CD8-positive, alpha-beta memory T cell (primary cell): Measurements from ENCODE around the gene SLC26A11. TPM values are rescaled to one million over a fixed set of nuclear protein-coding genes. Genes with fewer than 3 reads are reported as not detected.

Source experiments
- CTCF ChIA-PET: fragments of 350-600 bp; sonication (Branson Sonifier 250); formaldehyde crosslinking; loops from one replicate; lab custom pipeline; 2021; ENCODE audit warnings: antibody characterized with exemption; lab: Charles Lee
- POLR2A ChIA-PET: fragments of 350-600 bp; sonication (Branson Sonifier 250); formaldehyde crosslinking; loops from one replicate; lab custom pipeline; 2021; ENCODE audit warnings: antibody characterized with exemption; lab: Charles Lee
- DNase-seq, 5 donors: peaks; one replicate each; pipeline versions ENCODE4 v3.0.0 to v3.0.0-alpha.2; 2020 to 2022; ENCODE audit warnings: mixed read lengths in 1 of 5
- H3K27ac ChIP-seq: one replicate; pipeline ENCODE4 v1.7.0; 2013; ENCODE audit warnings: low read depth, mild to moderate bottlenecking, low read length, moderate library complexity
- H3K27me3 ChIP-seq: 2 replicates; pipeline ENCODE4 v1.7.0; 2013; ENCODE audit warnings: low read length, mild to moderate bottlenecking; ENCODE audit not compliant: insufficient read depth, poor library complexity, severe bottlenecking
- H3K36me3 ChIP-seq: 2 replicates; pipeline ENCODE4 v1.7.0; 2013; ENCODE audit warnings: mild to moderate bottlenecking, low read length, moderate library complexity; ENCODE audit not compliant: insufficient read depth
- H3K4me1 ChIP-seq: 2 replicates; pipeline ENCODE4 v1.7.0; 2013; ENCODE audit warnings: mild to moderate bottlenecking, low read length, moderate library complexity; ENCODE audit not compliant: insufficient read depth
- H3K4me3 ChIP-seq: 2 replicates; pipeline ENCODE4 v1.7.0; 2013; ENCODE audit warnings: mild to moderate bottlenecking, low read length
- H3K9me3 ChIP-seq: 2 replicates; pipeline ENCODE4 v1.7.0; 2013; ENCODE audit warnings: mild to moderate bottlenecking, low read length
- H3K27ac Mint-ChIP-seq, 8 donors: one replicate each; pipeline ENCODE4 v1.8.0; 2020 to 2021; ENCODE audit warnings: mixed read lengths in 8 of 8, mild to moderate bottlenecking in 6 of 8, inconsistent platforms in 3 of 8, moderate library complexity in 3 of 8
- H3K27me3 Mint-ChIP-seq, 2 donors: one replicate each; pipeline ENCODE4 v1.8.0; 2020 to 2021; ENCODE audit warnings: mixed read lengths in 2 of 2, mild to moderate bottlenecking in 1 of 2, moderate library complexity in 1 of 2
- H3K36me3 Mint-ChIP-seq, 3 donors: one replicate each; pipeline ENCODE4 v1.8.0; 2020 to 2021; ENCODE audit warnings: mixed read lengths in 3 of 3, inconsistent platforms in 1 of 3, mild to moderate bottlenecking in 1 of 3
- H3K4me1 Mint-ChIP-seq, 3 donors: one replicate each; pipeline ENCODE4 v1.8.0; 2020 to 2021; ENCODE audit warnings: mixed read lengths in 3 of 3, inconsistent platforms in 1 of 3, mild to moderate bottlenecking in 1 of 3
- H3K4me3 Mint-ChIP-seq, 7 donors: one replicate each; pipeline ENCODE4 v1.8.0; 2020 to 2021; ENCODE audit warnings: mixed read lengths in 7 of 7, mild to moderate bottlenecking in 6 of 7, moderate library complexity in 4 of 7, inconsistent platforms in 2 of 7
- H3K9me3 Mint-ChIP-seq, 5 donors: one replicate each; pipeline ENCODE4 v1.8.0; 2020 to 2022; ENCODE audit warnings: mixed read lengths in 5 of 5, mild to moderate bottlenecking in 3 of 5, moderate library complexity in 2 of 5, inconsistent platforms in 1 of 5
- polyA plus RNA-seq: library from polyadenylated mRNA; unstranded; fragments of 300-500 nt; fragmentation: Illumina TruSeq; gene quantifications from one replicate; pipeline ENCODE4 v1.2.3, GENCODE V29; 2021
- total RNA-seq, 2 experiments: library from RNA; stranded (reverse); gene quantifications; one replicate each; pipeline ENCODE4 v1.2.3, GENCODE V29; 2021

SLC26A11 gene
- total and polyA plus RNA-seq, 3 experiments from 2014 or later: 7.0 to 19.6 (median 18.1) TPM

- ChIA-PET POLR2A (no interaction called here), CTCF (no interaction called here)
- Mint-ChIP-seq H3K4me1 (no peaks in the 10 kb centered on the region), H3K27me3 (peaks cover 10 to 29% of the 10 kb centered on the region in 2 donors), H3K36me3 (no peaks in the 10 kb centered on the region), H3K4me3 (no peak overlapping the region), H3K9me3 (no peaks in the 10 kb centered on the region), H3K27ac (no peak overlapping the region)
- no peaks in the 10 kb centered on the region for H3K9me3 ChIP-seq
- no peak overlapping the region for H3K27ac ChIP-seq
- no peaks in the 10 kb centered on the region for H3K27me3 ChIP-seq
- DNase-seq: no peak
- H3K36me3 ChIP-seq: no peaks in the 10 kb centered on the region
- no peaks in the 10 kb centered on the region for H3K4me1 ChIP-seq
- H3K4me3 ChIP-seq: no peak overlapping the region
Observed at GRCh38 chr17:80190716-80191115, 29.5 kb upstream of the SLC26A11 start.

- ChIA-PET CTCF (interaction anchor here (1.8 kb wide), 1 partner anchor 147 kb away, joined by 4 read pairs; no protein-coding TSS in a partner anchor), POLR2A (no interaction called here)
- Histone ChIP-seq H3K36me3 (no peaks in the 10 kb centered on the region), H3K4me1 (no peaks in the 10 kb centered on the region), H3K9me3 (no peaks in the 10 kb centered on the region), H3K27me3 (no peaks in the 10 kb centered on the region), H3K4me3 (no peak overlapping the region), H3K27ac (no peak overlapping the region)
- Mint-ChIP-seq H3K4me1 (peaks cover 0 to 2% (median 0%) of the 10 kb centered on the region in 3 donors), H3K27ac (no peak overlapping the region), H3K36me3 (no peaks in the 10 kb centered on the region), H3K9me3 (no peaks in the 10 kb centered on the region), H3K27me3 (peaks cover 10 to 24% of the 10 kb centered on the region in 2 donors), H3K4me3 (no peak overlapping the region)
- no peak for DNase-seq
Observed at GRCh38 chr17:80191192-80191591, 29.0 kb upstream of the SLC26A11 start.

- Histone ChIP-seq H3K36me3 (no peaks in the 10 kb centered on the region), H3K9me3 (no peaks in the 10 kb centered on the region), H3K27me3 (no peaks in the 10 kb centered on the region), H3K4me3 (no peak overlapping the region), H3K27ac (no peak overlapping the region), H3K4me1 (no peaks in the 10 kb centered on the region)
- Mint-ChIP-seq H3K4me1 (peaks cover 0 to 2% (median 0%) of the 10 kb centered on the region in 3 donors), H3K36me3 (no peaks in the 10 kb centered on the region), H3K27me3 (peaks cover 10 to 20% of the 10 kb centered on the region in 2 donors), H3K4me3 (no peak overlapping the region), H3K27ac (no peak overlapping the region), H3K9me3 (no peaks in the 10 kb centered on the region)
- POLR2A ChIA-PET: no interaction called here
- DNase-seq: no peak
- CTCF ChIA-PET: interaction anchor here (1.8 kb wide), 1 partner anchor 146 kb away, joined by 4 read pairs; no protein-coding TSS in a partner anchor
Observed at GRCh38 chr17:80191865-80192661, 28.2 kb upstream of the SLC26A11 start.

GRCh38 chr17:80195141-80195540 lies 25.1 kb upstream of the SLC26A11 start:
- peaks cover 8 to 10% of the 10 kb centered on the region in 2 donors for H3K27me3 Mint-ChIP-seq
- peaks cover 0 to 2% (median 0%) of the 10 kb centered on the region in 3 donors for H3K4me1 Mint-ChIP-seq
- no peak overlapping the region for H3K27ac Mint-ChIP-seq
- H3K9me3 Mint-ChIP-seq: no peaks in the 10 kb centered on the region
- Histone ChIP-seq H3K27ac (no peak overlapping the region), H3K9me3 (no peaks in the 10 kb centered on the region), H3K4me1 (no peaks in the 10 kb centered on the region), H3K36me3 (no peaks in the 10 kb centered on the region), H3K4me3 (no peak overlapping the region), H3K27me3 (no peaks in the 10 kb centered on the region)
- DNase-seq: no peak
- no peak overlapping the region for H3K4me3 Mint-ChIP-seq
- H3K36me3 Mint-ChIP-seq: no peaks in the 10 kb centered on the region
- CTCF ChIA-PET: interaction anchor here (0.7 to 2.8 kb wide), 18 partner anchors 10 to 190 kb away, joined by 3 to 22 read pairs (median 4); partner anchors contain the start of genes GAA and SGSH
- POLR2A ChIA-PET: interaction anchor here (0.6 to 1.1 kb wide), 3 partner anchors 24 to 200 kb away, joined by 3 to 5 read pairs (median 3); no protein-coding TSS in a partner anchor

- H3K36me3 Mint-ChIP-seq: no peaks in the 10 kb centered on the region
- Histone ChIP-seq H3K4me3 (no peak overlapping the region), H3K4me1 (no peaks in the 10 kb centered on the region), H3K9me3 (no peaks in the 10 kb centered on the region), H3K27ac (no peak overlapping the region), H3K36me3 (no peaks in the 10 kb centered on the region), H3K27me3 (no peaks in the 10 kb centered on the region)
- H3K4me3 Mint-ChIP-seq: no peak overlapping the region
- H3K4me1 Mint-ChIP-seq: peaks cover 0 to 2% (median 0%) of the 10 kb centered on the region in 3 donors
- no peaks in the 10 kb centered on the region for H3K9me3 Mint-ChIP-seq
- H3K27ac Mint-ChIP-seq: peak overlapping the region in 2 of 8 donors; percentile 17 to 38
- peaks cover 8 to 9% of the 10 kb centered on the region in 2 donors for H3K27me3 Mint-ChIP-seq
- CTCF ChIA-PET: interaction anchor here (0.6 to 2.8 kb wide), 27 partner anchors 10 to 199 kb away, joined by 3 to 22 read pairs (median 4); partner anchors contain the start of genes GAA, SGSH and SLC26A11
- DNase-seq: peak; percentile 44 to 75 (median 56)
- POLR2A ChIA-PET: interaction anchor here (0.6 to 1.1 kb wide), 4 partner anchors 23 to 219 kb away, joined by 3 to 5 read pairs (median 3); no protein-coding TSS in a partner anchor
Observed at GRCh38 chr17:80195671-80196529, 24.3 kb upstream of the SLC26A11 start.

- CTCF ChIA-PET: interaction anchor here (0.9 to 2.8 kb wide), 11 partner anchors 9 to 198 kb away, joined by 3 to 22 read pairs (median 4); partner anchors contain the start of genes SGSH and SLC26A11
- peaks cover 0 to 2% (median 0%) of the 10 kb centered on the region in 3 donors for H3K4me1 Mint-ChIP-seq
- H3K27ac Mint-ChIP-seq: peak overlapping the region in 1 of 8 donors; percentile 63
- no peaks in the 10 kb centered on the region for H3K36me3 Mint-ChIP-seq
- no peak overlapping the region for H3K4me3 Mint-ChIP-seq
- POLR2A ChIA-PET: no interaction called here
- H3K27ac ChIP-seq: no peak overlapping the region
- DNase-seq: no peak
- no peaks in the 10 kb centered on the region for H3K36me3 ChIP-seq
- H3K4me3 ChIP-seq: no peak overlapping the region
- H3K9me3 Mint-ChIP-seq: no peaks in the 10 kb centered on the region
- H3K27me3 ChIP-seq: no peaks in the 10 kb centered on the region
- no peaks in the 10 kb centered on the region for H3K4me1 ChIP-seq
- no peaks in the 10 kb centered on the region for H3K9me3 ChIP-seq
- H3K27me3 Mint-ChIP-seq: peaks cover 5 to 7% of the 10 kb centered on the region in 2 donors
Observed at GRCh38 chr17:80196652-80197051, 23.6 kb upstream of the SLC26A11 start.

GRCh38 chr17:80198144-80198661 lies 22.0 kb upstream of the SLC26A11 start:
- POLR2A ChIA-PET: no interaction called here
- H3K4me1 Mint-ChIP-seq: peaks cover 0 to 2% (median 0%) of the 10 kb centered on the region in 3 donors

More at GRCh38 chr17:80198144-80198661, 22.0 kb upstream of the SLC26A11 start:
- CTCF ChIA-PET: no interaction called here
- Histone ChIP-seq H3K9me3 (no peaks in the 10 kb centered on the region), H3K36me3 (no peaks in the 10 kb centered on the region), H3K27ac (no peak overlapping the region), H3K27me3 (no peaks in the 10 kb centered on the region), H3K4me3 (no peak overlapping the region), H3K4me1 (no peaks in the 10 kb centered on the region)
- DNase-seq: no peak
- Mint-ChIP-seq H3K27ac (no peak overlapping the region), H3K4me3 (no peak overlapping the region), H3K36me3 (no peaks in the 10 kb centered on the region), H3K9me3 (no peaks in the 10 kb centered on the region), H3K27me3 (peaks cover 0 to 3% of the 10 kb centered on the region in 2 donors)
